ENCODE data around the gene PTTG2.

- TF ChIP-seq, protein P1, sequence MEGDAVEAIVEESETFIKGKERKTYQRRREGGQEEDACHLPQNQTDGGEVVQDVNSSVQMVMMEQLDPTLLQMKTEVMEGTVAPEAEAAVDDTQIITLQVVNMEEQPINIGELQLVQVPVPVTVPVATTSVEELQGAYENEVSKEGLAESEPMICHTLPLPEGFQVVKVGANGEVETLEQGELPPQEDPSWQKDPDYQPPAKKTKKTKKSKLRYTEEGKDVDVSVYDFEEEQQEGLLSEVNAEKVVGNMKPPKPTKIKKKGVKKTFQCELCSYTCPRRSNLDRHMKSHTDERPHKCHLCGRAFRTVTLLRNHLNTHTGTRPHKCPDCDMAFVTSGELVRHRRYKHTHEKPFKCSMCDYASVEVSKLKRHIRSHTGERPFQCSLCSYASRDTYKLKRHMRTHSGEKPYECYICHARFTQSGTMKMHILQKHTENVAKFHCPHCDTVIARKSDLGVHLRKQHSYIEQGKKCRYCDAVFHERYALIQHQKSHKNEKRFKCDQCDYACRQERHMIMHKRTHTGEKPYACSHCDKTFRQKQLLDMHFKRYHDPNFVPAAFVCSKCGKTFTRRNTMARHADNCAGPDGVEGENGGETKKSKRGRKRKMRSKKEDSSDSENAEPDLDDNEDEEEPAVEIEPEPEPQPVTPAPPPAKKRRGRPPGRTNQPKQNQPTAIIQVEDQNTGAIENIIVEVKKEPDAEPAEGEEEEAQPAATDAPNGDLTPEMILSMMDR (conservative IDR thresholded peaks at IDR 0.05; ENCODE audit: low read length): no peak
- TF ChIP-seq EZH2phosphoT487 (IDR thresholded peaks at IDR 0.05; ENCODE audit: borderline replicate concordance): no peak
These were observed 20.0 kb downstream of the PTTG2 start for GRCh38 chr4:37980246-37980645.

All from Loucy (cell line).